ENCODE data around the gene CYP2B6.
"Not testable (repeated sequence)": the region's sequence is repeated elsewhere in the genome, so short reads cannot be mapped to it uniquely, and the experiment has no call there.

Gene CYP2B6

GRCh38 chr19:40990972-40991381 lies at the start of gene CYP2B6:
Gene CYP2B6, plus strand, starts transcription at chr19:40991282. Its CDS starts 24 bp downstream, at chr19:40991306.
- DNase-seq: no peak

GRCh38 chr19:40941481-40942219 lies 49.4 kb upstream of the CYP2B6 start:
- no peak for DNase-seq

- no peak for DNase-seq
Measured at GRCh38 chr19:40945645-40946044, 45.4 kb upstream of the CYP2B6 start.

GRCh38 chr19:40947114-40947513 lies 44.0 kb upstream of the CYP2B6 start:
- no peak for DNase-seq

GRCh38 chr19:40947573-40947972 lies 43.5 kb upstream of the CYP2B6 start:
- no peak for DNase-seq

- no peak for DNase-seq
Measured at GRCh38 chr19:40948580-40949299, 42.3 kb upstream of the CYP2B6 start.

- no peak for DNase-seq
Measured at GRCh38 chr19:40954573-40954972, 36.5 kb upstream of the CYP2B6 start.

GRCh38 chr19:40959338-40959737 lies 31.7 kb upstream of the CYP2B6 start:
- DNase-seq: no peak

- DNase-seq: no peak
Measured at GRCh38 chr19:40960062-40960685, 30.9 kb upstream of the CYP2B6 start.

- no peak for DNase-seq
Measured at GRCh38 chr19:40960780-40961179, 30.3 kb upstream of the CYP2B6 start.

GRCh38 chr19:40962460-40962961 lies 28.6 kb upstream of the CYP2B6 start:
- no peak for DNase-seq

GRCh38 chr19:40964361-40964760 lies 26.7 kb upstream of the CYP2B6 start:
- not testable (repeated sequence) for DNase-seq

- not testable (repeated sequence) for DNase-seq
Measured at GRCh38 chr19:40965351-40965750, 25.7 kb upstream of the CYP2B6 start.

- DNase-seq: not testable (repeated sequence)
Measured at GRCh38 chr19:40966591-40966990, 24.5 kb upstream of the CYP2B6 start.

GRCh38 chr19:40968065-40968464 lies 23.0 kb upstream of the CYP2B6 start:
- DNase-seq: not testable (repeated sequence)

GRCh38 chr19:40969721-40970120 lies 21.4 kb upstream of the CYP2B6 start:
- DNase-seq: not testable (repeated sequence)

GRCh38 chr19:40970396-40971345 lies 20.4 kb upstream of the CYP2B6 start:
- not testable (repeated sequence) for DNase-seq

- DNase-seq: peak; percentile 73
Measured at GRCh38 chr19:40974633-40975037, 16.4 kb upstream of the CYP2B6 start.

GRCh38 chr19:40976134-40976533 lies 14.9 kb upstream of the CYP2B6 start:
- no peak for DNase-seq

- no peak for DNase-seq
Measured at GRCh38 chr19:40976724-40977123, 14.4 kb upstream of the CYP2B6 start.

GRCh38 chr19:40979759-40980158 lies 11.3 kb upstream of the CYP2B6 start:
- DNase-seq: not testable (repeated sequence)

GRCh38 chr19:40980743-40981442 lies 10.2 kb upstream of the CYP2B6 start:
- not testable (repeated sequence) for DNase-seq

Measured in stimulated activated CD4-positive, alpha-beta T cell treated with anti-CD3 and anti-CD28 coated beads, Interleukin-4, amount 100 ng/mL, for 1 hour (primary cell).